Breast epithelium (tissue), 3 donors: ENCODE measurements around the gene RAPGEF1.

Experiments used
- POLR2A ChIP-seq: fragments of 450-650 bp; IDR thresholded peaks from one replicate; pipeline ENCODE4 v1.6.1; 2016; ENCODE audit warnings: antibody characterized with exemption, mild to moderate bottlenecking, moderate library complexity
- POLR2AphosphoS5 ChIP-seq, 3 donors: sonication (generic); formaldehyde crosslinking; IDR thresholded peaks; one replicate each; pipeline ENCODE4 v1.6.1; 2017; ENCODE audit warnings: antibody characterized with exemption in 3 of 3
- TF ChIP-seq, protein P1 (sequence below), 3 donors: fragments of 450-650 bp; IDR thresholded peaks; one replicate each; pipeline ENCODE4 v1.5.1; 2016 to 2017; ENCODE audit warnings: antibody characterized with exemption in 3 of 3, mild to moderate bottlenecking in 3 of 3, moderate library complexity in 3 of 3

DNA sequence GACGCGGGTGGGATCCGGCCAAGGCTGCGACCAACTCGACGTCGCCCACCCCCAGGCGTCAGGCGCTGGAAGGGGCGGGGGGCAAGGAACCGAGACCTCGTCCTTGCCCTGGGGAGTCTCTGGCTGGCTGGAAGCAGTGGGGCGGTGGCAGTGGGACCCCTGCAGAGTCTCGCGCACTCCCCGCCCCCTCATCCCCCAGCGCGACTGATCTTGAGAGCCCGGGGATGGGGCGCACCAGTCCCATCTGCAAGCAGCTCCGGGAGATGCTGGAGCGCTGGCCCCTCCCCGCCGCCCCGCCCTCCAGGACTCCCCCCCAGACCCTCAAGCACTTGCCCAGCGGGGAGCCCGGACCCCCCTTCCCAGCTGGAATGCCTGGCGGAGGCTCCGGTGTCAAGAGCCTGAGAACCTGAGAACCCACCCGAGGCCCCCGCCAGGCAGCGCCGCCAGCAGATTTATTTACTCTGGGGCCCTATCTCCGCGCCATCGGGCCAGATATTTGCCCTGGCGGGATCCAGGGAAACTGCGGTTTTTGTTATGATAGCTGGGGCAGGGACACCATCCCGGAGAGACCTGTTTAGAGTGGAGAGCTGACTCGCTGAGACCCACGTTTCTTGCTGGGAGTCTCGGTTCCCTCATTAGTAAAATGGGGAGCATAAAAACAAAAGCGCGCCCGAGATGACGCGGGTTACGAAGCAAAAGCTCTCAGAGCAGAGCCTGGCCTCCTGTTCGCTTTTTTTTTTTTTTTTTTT is 193.4 kb downstream of the RAPGEF1 start:
- TF ChIP-seq, protein P1, sequence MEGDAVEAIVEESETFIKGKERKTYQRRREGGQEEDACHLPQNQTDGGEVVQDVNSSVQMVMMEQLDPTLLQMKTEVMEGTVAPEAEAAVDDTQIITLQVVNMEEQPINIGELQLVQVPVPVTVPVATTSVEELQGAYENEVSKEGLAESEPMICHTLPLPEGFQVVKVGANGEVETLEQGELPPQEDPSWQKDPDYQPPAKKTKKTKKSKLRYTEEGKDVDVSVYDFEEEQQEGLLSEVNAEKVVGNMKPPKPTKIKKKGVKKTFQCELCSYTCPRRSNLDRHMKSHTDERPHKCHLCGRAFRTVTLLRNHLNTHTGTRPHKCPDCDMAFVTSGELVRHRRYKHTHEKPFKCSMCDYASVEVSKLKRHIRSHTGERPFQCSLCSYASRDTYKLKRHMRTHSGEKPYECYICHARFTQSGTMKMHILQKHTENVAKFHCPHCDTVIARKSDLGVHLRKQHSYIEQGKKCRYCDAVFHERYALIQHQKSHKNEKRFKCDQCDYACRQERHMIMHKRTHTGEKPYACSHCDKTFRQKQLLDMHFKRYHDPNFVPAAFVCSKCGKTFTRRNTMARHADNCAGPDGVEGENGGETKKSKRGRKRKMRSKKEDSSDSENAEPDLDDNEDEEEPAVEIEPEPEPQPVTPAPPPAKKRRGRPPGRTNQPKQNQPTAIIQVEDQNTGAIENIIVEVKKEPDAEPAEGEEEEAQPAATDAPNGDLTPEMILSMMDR (IDR thresholded peaks at IDR 0.05) = no peak
- TF ChIP-seq POLR2A (no peak), POLR2AphosphoS5 (IDR thresholded peaks at IDR 0.05) (no peak)
